DOHH2 (cell line): ENCODE results near the gene ITGBL1.

ENCODE experiments used
- EZH2phosphoT487 ChIP-seq: fragments of 200-600 bp; sonication (generic); IDR thresholded peaks from 2 replicates; pipeline ENCODE4 v1.6.1; 2017; ENCODE audit warnings: borderline replicate concordance, mild to moderate bottlenecking, antibody characterized with exemption, low read length, moderate library complexity, mixed read lengths
- TF ChIP-seq, protein P1 (sequence below): fragments of 200-600 bp; sonication (generic); IDR thresholded peaks from one replicate; pipeline ENCODE4 v1.5.1; 2014; ENCODE audit warnings: antibody characterized with exemption, mild to moderate bottlenecking, low read depth, low read length; ENCODE audit not compliant: poor library complexity, severe bottlenecking

GRCh38 chr13:101406791-101407190 lies 45.7 kb upstream of the ITGBL1 start:
- TF ChIP-seq, protein P1, sequence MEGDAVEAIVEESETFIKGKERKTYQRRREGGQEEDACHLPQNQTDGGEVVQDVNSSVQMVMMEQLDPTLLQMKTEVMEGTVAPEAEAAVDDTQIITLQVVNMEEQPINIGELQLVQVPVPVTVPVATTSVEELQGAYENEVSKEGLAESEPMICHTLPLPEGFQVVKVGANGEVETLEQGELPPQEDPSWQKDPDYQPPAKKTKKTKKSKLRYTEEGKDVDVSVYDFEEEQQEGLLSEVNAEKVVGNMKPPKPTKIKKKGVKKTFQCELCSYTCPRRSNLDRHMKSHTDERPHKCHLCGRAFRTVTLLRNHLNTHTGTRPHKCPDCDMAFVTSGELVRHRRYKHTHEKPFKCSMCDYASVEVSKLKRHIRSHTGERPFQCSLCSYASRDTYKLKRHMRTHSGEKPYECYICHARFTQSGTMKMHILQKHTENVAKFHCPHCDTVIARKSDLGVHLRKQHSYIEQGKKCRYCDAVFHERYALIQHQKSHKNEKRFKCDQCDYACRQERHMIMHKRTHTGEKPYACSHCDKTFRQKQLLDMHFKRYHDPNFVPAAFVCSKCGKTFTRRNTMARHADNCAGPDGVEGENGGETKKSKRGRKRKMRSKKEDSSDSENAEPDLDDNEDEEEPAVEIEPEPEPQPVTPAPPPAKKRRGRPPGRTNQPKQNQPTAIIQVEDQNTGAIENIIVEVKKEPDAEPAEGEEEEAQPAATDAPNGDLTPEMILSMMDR = no peak
- no peak for TF ChIP-seq EZH2phosphoT487
